COR-L47 (cell line): Measurements from ENCODE around the gene CPLANE2.
A peak's percentile ranks its signal among the peaks of the same experiment; 100 is the strongest.
"Not testable (repeated sequence)": the region's sequence is repeated elsewhere in the genome, so short reads cannot be mapped to it uniquely, and the experiment has no call there.

ENCODE experiments used
- DNase-seq: peaks from one replicate; lab custom pipeline; 2025; lab: John Stamatoyannopoulos, UW

The CPLANE2 gene, protein sequence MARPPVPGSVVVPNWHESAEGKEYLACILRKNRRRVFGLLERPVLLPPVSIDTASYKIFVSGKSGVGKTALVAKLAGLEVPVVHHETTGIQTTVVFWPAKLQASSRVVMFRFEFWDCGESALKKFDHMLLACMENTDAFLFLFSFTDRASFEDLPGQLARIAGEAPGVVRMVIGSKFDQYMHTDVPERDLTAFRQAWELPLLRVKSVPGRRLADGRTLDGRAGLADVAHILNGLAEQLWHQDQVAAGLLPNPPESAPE

DNA sequence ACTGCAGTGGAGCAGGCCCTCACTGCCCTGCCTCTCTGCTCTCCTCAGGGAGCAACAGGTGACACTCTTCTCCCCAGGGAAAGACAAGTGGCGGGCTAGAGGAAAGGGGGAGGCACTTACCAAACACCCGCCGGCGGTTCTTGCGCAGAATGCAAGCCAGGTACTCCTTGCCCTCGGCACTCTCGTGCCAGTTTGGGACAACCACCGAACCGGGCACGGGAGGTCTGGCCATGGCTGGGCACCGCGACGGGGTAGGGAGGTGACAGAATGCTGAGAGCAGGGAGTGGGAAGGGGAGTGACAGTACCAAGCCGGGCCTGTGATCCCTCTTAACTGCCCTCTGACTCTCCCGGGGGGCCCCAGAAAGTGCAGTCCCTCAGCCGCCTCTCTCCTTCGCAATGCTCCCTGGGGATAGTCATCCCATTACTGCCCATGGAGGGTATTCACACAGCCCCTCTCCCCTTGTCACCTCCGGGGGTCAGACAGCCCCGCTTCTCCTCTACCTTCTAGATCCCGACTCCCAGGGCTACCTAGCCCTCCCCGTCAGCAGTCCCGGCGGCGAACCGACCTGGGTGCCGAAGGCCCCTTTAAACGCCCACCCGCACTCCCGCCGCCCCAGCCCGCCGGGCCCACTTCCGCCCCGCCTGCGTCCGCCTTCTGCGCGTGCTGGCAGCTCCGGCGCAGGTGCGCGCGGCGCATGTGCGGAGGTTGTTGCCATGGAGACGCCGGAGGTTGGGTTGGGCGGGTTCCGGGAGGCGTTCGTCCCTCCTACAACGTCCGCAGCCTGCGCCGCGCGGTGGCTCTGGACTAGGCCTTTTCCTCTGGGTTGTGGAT lies at the start of gene CPLANE2:
CPLANE2 (minus strand) TSS at position 673 of the 832 bp plus-strand sequence; CDS start at position 232, 441 bp downstream.
- DNase-seq, result peak; percentile 96

DNA sequence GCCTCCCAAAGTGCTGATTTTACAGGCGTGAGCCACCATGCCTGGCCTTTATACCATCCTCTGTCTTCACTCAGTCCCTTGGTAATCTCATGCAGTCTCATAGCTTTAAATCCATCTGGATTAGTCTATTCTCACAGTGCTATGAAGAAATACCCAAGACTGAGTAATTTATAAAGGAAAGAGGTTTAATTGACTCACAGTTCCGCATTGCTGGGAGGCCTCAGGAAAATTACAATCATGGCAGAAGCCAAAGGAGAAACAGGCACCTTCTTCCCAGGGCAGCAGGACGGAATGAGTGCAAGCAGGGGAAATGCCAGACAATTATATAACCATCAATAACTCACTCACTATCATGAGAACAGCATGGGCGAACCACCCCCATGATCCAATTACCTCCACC lies 49.1 kb upstream of the CPLANE2 start:
- DNase-seq, result no peak

DNA sequence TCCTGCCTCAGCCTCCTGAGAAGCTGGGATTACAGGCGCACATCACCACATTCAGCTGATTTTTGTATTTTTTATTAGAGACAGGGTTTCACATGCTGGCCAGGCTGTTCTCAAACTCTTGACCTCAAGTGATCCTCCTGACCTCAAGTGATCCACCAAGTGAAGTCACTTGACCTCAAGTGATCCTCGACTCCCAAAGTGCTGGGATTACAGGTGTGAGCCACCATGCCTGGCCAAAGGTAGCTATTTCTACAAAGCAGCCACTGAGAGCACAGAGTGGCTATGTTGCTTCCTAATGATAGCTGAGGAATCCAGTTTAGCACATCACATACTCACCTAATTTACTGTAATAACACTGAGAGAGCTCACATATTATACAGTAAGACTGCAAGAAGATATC lies 44.8 kb upstream of the CPLANE2 start:
- no peak for DNase-seq

DNA sequence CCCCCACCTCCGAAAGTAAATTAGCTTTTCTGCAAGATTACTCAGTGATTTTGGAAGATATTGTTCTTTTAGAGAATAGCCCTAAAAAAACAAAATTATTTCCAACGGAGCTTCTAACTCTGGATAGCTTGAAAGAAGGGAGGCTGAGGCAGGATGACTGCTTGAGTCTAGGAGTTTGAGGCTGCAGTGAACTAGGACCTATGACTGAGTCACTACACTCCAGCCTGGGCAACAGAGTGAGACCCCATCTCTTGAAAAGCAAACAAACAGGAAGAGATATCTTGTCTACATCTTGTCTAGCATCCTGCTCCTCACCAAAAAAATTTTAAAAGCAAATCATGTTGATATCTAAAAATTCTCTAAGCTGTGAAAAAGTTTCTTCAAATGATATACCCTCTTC lies 42.2 kb upstream of the CPLANE2 start:
- no peak for DNase-seq

DNA sequence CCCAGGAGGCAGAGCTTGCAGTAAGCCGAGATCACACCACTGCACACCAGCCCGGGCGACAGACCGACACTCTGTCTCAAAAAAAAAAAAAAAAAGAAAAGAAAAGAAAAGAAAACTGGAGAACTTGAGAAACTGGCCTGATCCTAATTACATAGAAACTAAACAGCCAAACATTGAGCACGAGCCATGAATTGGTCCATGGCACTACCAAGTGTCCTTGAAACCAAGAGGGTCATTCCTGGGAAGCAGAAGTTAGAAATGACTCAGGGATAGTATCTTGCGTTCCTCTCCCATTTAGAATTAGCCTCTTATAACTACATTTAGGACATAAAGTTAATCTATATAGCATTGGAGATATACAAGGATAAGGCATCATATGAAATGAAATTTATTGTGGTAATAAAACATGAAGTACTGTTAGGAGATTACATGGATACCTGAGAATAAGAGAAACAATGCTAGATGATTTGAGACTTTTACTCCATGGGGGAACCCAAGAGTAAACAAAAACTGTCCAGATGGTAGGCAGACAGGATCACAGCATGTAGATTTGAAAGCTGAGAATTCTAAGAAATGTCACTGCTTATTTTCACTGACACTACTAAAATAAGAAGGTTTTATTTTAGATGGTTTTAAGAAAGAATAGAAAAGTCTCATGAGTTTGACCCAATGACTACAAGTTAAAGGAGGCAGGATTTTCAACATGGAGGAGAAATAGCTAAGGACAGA lies 39.5 kb upstream of the CPLANE2 start:
- no peak for DNase-seq

DNA sequence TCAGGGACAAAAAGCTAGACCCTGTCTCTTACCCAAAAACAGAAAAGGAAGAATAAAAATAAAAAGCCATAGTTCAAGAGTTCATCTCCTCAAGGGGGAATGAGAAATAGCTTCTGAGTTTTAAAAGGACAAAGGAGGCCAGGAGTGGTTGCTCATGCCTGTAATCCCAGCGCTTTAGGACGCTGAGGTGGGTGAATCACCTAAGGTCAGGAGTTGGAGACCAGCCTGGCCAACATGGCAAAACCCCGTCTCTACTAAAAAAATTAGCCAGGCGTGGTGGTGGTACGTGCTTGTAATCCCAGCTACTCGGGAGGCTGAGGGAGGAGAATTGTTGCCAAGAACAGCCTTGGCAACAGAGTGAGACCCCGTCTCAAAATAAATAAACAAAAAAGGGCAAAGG lies 38.6 kb upstream of the CPLANE2 start:
- no peak for DNase-seq

DNA sequence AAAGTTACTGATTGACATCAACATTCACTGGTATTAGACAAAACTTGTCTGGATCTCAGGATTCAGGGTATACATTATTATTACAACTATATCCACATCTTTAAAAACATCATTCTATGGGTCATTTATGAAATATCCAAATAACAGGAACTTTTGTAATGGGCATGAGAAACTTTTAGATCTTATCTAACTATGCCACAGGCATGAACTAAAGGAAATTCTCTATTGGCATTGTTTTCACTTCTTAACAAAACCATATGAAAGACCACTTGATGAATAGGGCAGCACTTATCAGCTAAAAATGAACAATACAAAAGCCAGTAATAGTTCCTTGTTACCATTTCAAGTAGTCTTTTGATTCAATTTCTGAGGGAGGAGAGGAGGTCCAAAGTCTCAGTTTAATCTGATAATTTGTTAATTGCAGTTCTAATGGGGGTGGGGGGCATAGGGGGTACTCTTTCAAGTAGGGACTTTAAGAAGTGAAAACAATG lies 30.8 kb upstream of the CPLANE2 start:
- no peak for DNase-seq

DNA sequence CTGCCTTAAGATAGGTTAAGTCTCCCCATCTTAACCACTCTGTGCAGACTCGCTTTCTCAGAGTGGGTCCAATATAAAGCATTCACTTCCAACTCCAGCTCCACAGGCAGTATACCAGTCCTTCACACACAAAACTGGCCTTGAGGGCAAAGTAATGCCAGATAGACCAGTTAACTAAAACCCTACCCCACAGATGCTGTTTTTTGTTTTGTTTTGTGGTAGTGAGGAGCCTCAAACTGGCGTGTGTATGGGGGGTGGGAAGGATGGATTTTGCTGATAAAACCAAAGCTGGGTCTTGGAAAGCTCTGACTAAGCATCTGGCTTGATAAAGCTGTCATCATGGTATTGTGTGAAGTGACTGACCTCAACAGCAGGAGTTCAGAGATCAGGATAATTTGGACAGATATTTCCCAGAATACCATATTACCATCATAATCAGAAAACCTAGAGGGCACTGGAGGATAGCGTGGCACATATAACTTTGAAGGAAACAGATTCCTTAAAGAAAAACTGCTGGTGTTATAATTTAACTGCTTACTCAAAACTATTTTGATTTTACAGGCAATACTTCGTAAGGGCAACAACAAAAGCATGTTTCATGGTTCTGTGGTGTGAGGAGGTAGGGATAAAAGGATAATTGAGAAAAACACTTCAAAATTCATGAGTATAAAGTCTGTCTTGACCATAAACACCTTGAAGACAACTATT lies 29.6 kb upstream of the CPLANE2 start:
- no peak for DNase-seq

DNA sequence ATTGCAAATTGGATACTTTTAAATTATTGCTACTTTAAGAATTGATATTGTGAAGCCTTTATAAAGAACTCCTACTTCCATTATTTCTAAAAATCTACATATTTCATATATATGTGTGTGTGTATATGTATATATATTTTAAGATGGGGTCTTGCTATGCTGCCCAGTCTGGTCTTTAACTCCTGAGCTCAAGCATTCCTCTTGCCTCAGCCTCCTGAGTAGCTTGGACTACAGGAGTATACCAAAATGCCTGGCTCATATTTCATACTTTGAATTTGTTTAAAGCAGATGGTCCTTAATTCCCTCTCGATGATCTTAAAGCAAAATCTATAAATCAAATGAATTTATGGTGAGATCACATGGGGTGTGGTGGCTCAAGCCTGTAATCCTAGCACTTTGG lies 25.1 kb upstream of the CPLANE2 start:
- DNase-seq, result no peak

DNA sequence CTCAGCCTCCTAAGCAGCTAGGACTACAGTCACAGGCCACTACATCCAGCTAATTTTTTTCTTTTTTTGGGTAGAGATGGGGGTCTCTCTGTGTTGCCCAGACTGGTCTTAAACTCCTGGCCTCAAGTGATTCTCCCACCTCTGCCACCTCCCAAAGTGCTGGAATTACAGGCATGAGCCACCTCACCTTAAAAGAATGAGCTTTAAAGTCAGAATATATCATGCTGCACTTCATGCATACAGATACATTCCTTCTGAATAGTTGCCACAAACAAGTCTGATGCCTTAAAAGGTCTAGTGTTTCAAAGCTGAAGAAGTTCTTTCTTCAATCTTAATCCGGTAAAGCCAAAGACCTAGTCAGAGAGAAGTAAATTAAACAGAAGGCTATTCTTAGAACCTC lies 23.8 kb upstream of the CPLANE2 start:
- DNase-seq, result no peak

DNA sequence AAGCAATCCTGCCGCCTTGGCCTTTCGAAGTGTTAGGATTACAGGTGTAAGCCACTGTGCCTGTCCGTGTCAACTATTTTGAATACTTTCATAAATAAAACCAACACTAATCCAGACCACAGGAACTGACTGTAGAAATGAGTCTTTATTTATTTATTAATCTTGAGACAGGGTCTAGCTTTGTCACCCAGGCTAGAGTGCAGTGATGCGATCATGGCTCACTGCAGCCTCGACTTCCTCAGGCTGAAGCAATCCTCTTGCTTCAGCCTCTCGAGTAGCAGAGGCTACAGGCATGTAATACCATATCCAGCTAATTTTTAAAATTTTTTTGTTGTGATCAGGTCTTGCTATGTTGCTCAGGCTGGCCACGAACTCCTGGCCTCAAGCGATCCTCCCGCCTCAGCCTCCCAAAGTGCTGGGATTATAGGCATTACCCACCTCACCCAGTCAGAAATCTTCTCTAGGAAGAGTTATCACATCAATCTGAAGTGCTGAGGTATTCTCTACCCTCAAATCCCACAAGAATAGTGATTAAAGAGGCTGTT lies 21.7 kb upstream of the CPLANE2 start:
- DNase-seq, result no peak

DNA sequence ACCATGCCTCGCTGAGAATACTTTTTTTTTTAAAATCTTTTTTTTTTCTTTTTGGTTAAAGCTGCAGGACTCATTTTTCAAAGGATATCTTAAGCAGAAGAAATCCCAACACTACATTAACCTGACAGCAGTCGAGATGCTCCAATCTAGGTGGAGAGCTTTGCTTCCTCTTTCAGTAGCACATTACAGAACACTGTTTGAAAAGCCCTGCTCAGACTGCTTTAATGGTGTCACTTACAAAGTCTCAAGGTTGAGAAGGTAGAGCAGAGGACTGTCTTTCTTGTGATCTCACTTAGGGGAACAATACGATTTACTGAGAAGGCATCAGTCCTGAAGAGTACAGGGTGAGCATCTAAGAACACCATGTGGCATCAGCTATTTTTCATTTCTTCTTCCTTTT lies 21.0 kb upstream of the CPLANE2 start:
- DNase-seq, result no peak

DNA sequence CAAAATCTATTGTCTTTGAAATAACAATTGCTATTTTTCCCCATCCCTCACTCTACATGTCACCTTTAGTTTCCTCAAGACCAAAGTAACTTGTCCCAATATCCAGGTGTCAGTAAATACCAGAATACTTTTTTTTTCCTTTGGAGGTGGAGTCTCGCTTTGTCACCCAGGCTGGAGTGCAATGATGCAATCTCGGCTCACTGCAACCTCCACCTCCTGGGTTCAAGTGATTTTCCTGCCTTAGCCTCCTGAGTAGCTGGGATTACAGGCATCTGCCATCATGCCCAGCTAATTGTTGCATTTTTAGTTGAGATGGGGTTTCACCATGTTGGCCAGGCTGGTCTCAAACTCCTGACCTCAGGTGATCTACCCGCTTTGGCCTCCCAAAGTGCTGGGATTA lies 20.6 kb upstream of the CPLANE2 start:
- not testable (repeated sequence) for DNase-seq

DNA sequence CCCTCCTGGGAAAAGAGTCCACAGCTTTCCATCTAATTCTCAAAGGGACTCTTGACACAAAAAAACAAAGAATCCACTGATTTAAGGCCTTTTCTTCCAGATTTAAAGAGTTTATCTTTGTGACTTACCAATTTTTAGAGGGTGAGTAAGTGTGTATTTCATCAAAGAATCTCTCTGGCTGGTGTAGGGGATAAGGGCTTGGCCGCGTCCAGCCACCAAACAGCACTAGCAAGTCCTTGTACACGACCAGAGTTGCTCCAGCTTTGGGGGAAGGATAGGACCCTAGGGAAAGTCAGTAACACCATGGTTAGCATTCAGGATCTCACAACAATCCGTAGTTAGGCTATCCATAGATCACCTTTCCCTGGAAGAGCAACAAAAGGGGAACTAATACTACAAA lies 19.5 kb upstream of the CPLANE2 start:
- DNase-seq, result no peak

DNA sequence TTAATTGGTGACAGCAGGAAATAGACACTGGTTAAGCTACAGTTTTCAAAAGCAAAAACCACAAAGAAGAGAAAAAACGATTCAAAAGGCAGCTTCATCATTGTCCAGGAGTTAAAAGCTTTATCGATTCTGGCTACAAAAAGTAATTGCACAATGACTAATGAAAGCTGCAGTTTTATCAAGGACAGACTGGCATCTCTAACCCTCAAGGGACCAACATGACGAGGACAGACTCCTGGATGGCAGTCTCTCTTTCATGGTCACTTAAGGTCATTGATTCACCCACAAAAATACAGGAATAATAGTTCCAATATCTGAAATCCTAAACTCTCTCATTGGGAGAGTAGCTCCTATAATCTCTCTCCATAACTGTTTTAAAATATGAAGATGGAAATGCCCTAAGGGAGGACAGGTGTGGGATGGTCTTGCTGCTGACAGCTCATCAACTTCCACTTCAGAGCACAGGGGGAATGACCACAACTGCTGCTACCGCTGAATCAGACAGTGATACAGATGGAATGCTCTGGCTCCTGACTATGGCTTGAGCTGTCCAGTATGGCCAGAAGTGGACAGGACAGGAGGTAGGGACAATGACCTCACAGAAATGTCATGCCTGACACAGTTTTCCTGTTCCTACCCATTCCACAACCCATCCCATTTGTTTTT lies 17.4 kb upstream of the CPLANE2 start:
- no peak for DNase-seq

DNA sequence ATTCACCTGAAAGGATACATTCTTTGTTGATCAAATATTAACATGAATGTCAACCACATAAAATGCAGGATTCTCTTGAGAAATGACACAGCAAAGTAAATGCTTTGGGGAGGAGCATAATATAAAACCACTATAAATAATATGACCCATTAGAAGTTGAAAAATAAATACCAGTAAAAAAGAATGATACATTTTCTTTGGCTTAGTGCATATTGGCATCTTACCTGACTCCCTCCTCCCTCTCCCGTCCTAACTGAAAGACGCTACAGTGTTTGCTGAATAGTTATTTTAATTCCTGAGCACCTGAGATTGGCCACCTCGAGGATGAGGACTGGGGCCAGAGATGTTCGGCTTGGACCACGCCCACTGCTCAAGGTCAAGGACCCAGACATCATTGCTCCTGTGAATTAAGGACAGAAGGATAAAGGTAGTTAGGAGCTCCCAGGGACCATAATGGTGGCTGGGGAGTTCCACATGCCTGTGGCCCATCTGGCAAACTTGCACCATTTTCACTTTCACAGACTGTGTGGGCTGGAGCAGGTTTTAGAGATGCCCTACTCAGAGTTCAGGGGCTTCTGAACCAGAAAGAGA lies 16.4 kb upstream of the CPLANE2 start:
- no peak for DNase-seq

DNA sequence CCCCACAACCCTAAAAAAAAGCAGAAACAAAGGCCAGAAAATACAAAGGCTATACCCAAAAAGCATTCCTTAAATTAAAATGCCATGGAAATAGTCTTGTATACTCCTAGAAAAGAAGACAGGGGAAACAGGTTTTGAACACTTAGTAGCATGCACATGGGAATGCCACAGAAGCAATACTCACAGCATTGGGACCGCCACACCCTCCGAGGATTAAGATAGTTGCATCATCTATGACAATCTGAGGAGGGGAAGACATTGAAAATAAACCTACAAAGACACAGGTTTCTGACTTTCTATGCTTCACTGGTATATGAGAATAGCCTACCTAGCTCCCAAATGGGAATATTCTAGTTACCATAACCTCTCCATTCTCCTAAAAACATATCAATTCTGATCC lies 15.9 kb upstream of the CPLANE2 start:
- DNase-seq, result no peak

DNA sequence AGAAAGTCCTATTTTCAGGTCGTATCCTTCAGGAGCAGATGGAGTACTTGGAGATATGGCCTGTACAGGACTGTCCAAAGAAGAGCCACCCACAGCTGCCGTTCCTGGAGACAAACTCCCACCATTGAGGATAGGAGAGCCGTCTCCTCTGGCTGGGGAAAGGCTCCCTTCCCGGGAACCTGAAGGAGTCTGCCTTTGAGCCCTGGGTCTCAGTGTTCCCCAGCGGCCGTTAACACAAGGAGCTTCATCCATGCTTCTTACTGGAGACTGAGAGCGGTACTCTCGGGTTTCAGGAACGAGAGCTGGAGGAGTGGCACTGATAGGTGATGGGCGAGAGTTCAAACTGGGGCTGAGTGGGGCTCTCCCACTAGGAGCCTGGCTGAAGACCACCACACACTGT lies 14.4 kb upstream of the CPLANE2 start:
- no peak for DNase-seq

DNA sequence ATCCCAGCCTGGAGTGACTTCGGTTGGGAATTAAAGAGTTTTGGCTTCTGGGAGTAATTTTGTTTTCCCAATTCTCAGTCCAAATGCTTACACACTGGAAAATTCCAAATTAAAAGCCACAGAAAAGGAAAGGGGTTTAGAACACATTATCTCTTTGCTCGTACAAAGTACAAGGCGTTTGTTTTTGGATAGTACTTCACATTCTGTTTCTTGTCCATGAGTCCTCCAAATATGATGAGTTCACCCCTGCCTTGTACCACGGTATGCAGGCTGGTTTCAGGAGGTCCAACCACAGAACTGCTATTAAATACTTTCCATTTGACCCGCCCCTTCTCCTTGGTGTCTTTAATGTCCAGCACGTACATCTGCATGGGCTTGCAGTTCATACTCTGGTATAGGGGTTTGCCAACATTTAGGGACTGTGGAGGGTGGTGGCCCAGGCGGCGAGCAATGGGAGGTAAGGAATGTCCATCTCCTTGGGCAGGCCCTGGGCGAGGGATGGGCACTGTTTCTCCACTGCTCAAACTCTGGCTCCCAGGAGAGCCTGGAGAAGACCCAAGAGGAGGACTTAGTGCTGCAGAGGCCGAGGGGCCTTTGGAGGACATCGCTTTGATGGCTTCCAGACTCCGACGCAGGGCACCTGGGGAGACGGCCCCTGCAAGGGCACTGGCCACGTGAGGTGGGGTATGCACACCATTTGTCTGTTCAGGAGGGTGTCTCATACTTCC lies 13.7 kb upstream of the CPLANE2 start:
- no peak for DNase-seq

DNA sequence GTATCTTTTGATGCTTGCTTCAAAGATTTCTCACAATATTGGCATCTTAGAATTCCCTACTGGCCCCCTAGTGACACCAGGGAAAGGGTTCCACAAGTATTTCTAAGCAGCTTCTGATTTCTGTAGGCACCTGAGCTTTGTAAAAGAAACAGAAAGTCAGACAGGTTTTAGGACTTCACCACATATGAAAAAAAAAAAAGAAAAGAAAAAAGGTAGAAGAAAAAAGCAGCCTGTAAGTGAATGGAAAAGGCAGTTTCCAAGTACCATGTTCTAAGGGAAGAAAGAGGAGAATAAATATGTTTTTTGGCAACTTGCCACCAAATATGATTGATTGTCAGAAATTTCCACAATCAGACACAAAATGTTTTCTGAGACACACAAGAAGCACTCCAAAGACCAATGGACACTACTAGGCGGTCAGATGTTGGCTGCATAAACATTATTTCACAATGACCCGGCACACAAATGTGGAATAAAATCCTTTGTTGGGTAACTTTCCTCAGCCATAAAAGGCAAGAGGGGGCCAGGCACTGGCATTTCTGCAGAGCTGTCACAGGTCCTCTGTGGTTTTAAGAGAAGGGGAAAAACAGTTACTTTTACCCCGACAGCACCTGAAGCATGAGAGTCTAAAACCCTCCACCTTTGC lies 12.7 kb upstream of the CPLANE2 start:
- DNase-seq, result peak; percentile 27
